Retinal pigment epithelial cell (primary cell): ENCODE data around the gene BIN1.

Experiments used
- DNase-seq: peaks from one replicate; pipeline ENCODE4 v3.0.0-alpha.2; 2010; ENCODE audit warnings: low read depth
- H3K4me3 ChIP-seq: 2 replicates; pipeline ENCODE4 v1.5.1; 2011; ENCODE audit warnings: mild to moderate bottlenecking, low read length, control low read depth, moderate library complexity
- CTCF ChIP-seq: conservative IDR thresholded peaks from 2 replicates; pipeline ENCODE4 v1.5.1; 2011; ENCODE audit warnings: low read depth, low read length, control low read depth, inconsistent platforms

BIN1 gene

GRCh38 chr2:127084611-127085316 lies 22.2 kb downstream of the BIN1 start:
- H3K4me3 ChIP-seq: no peak overlapping the region
- no peak for TF ChIP-seq CTCF
- DNase-seq: no peak

DNA sequence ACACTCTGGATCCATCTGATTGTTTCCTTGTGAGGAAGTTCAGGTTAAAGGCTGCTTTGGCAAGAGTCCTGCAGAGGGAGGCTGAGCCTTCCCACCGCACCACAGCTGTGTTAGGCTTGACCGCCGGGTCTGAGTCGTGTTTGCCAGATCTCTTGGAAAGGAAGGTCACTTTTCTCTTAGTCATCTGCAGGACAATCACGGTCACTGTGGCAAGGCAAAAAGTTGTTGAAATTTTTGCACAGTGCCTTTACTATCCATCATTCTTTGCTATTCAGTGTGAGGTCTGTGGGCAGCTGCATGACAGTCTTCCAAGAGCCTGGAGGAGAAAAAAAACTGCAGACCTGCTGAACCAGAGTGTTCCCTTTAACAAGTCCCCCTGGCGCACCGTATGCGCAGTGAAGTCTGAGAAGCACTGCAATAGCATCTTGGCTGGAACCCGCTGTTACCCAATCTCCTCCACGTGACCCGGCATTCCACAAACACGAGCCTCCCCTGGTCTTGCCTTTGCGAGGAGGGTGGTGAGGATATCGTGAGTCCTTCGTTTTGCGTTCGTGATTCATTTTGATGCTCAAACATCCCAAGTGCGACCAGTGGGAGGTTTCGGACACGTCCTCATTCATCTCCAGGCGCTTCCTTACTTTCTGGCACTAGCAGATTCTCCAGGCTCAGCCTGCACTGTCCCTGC lies 23.0 kb downstream of the BIN1 start:
- H3K4me3 ChIP-seq: no peak overlapping the region
- TF ChIP-seq CTCF: peak; percentile 14
- no peak for DNase-seq

- TF ChIP-seq CTCF: no peak
- no peak overlapping the region for H3K4me3 ChIP-seq
Measured at GRCh38 chr2:127082974-127083373, 24.0 kb downstream of the BIN1 start.

GRCh38 chr2:127081826-127082633 lies 24.9 kb downstream of the BIN1 start:
- no peak for DNase-seq
- no peak overlapping the region for H3K4me3 ChIP-seq
- no peak for TF ChIP-seq CTCF

More at GRCh38 chr2:127082974-127083373, 24.0 kb downstream of the BIN1 start:
- no peak for DNase-seq

DNA sequence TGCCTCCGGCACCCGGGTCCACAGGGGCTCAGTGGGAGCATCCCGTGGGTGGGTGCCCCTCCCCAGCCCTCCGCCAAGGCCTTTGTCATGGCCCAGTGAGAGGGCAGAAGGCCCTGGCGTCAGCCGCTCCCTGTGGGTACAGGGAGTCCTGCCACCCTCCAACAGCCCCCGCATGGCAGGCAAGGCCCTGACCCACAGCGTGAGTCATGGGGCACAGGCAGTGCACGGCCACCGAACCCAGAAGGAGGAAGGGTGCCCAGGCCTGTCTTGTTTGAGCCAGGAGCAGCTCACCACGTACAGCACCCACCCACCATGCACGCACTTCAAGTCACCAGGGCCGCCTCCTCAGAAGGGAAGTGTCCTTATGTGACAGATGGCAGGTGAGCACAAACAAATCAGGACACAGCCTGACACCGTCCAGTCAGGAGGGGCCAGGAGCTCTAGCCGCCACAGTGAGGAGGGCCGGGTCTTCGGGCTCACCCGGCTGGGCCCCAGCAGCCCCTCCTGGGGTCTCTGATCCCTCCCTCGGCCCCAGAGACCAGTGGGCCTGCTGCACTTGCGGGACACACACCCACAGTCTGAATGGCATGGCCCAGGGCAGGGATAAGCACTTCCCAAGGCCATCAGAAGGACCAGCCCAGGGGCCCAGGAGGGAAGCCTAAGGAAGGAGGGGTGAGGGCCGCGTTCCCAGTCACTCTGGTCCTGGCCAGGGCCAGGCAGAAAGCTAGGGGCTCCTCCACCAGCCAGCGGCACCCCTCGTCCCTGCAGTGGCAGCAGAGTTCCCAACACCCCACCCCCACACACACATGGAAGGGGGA lies 25.8 kb downstream of the BIN1 start:
- no peak overlapping the region for H3K4me3 ChIP-seq
- no peak for TF ChIP-seq CTCF
- no peak for DNase-seq

DNA sequence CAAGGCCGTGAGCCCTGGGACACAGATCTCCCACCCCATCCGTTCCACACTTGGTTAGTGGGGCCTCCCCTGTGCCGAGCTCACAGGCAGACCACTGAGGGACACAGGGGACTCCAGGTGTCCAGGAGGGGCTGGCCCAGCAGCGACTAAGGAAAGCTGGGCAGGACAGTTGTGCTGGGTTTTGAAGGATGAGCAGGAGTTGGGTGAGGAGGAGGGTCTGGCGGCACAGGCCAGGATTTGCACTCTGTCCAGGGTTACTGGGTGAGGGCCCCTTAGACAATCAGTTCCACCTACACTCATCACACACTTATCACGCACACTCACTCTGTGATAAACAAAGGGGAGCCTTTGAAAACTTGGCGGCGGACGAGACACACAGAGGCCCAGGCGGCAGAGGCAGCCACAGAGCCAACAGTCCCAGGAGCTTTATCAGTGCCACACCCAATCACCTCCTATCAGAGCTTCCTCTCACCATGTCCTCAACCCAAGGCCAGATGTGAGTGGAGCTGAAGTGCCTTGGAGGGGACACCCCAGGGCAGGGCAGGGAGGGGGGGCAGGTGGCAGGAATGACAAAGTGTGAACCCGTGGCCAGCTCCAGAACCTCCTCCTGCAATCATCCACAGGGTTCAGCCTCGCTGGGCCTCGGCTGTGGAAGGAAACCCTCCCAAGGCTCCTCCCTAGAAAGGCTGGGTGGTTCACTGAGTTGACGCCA lies 26.6 kb downstream of the BIN1 start:
- DNase-seq: no peak

More for the DNA sequence above, 26.6 kb downstream of the BIN1 start:
- no peak for TF ChIP-seq CTCF
- no peak overlapping the region for H3K4me3 ChIP-seq
